GM21423 (cell line): ENCODE results near the gene PSMA6.
A peak's percentile ranks its signal among the peaks of the same experiment; 100 is the strongest.
"Not testable (repeated sequence)": the region's sequence is repeated elsewhere in the genome, so short reads cannot be mapped to it uniquely, and the experiment has no call there.

ENCODE experiments used
- ATAC-seq: cut with Tn5 transposase; IDR thresholded peaks from one replicate; pipeline ENCODE4 v1.9.1; 2021; ENCODE audit warnings: mild to moderate bottlenecking, moderate library complexity; ENCODE audit not compliant: unreplicated experiment

Gene PSMA6

DNA sequence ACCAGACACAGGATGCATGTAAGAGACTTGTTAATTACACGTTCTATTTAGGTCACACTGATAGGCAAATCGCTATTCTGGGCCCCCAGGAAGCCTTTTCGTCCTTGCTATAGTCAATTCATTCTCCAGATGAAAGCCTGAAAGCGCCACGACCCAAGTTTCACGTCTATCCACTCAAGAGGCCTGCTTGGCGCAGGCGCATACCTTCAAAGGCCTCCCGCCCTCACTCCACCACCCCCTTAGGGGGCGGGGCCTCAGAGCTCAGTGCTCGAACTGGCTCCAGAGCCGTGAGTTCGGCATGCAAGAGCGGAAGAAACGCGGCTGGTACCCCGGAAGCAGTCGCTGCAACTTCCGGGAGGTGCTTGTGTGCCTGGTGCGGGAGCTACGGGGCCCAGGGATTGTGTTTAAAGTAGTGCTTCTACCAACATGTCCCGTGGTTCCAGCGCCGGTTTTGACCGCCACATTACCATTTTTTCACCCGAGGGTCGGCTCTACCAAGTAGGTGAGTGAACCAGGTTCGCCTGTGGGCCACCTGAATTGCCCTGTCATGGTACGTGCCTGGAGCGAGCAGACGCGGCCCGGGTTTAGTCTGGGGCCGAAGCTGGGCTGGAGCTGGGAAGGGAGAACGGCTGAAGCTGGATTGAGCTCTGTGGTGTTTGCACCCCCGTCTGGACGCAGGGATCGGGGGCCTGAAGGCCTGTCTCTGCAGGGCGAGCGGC lies at the start of gene PSMA6:
Gene PSMA6 (plus strand): TSS at position 332 of the 719 bp plus-strand sequence. CDS start 95 bp downstream, at position 427.
- peak; percentile 90 for ATAC-seq

DNA sequence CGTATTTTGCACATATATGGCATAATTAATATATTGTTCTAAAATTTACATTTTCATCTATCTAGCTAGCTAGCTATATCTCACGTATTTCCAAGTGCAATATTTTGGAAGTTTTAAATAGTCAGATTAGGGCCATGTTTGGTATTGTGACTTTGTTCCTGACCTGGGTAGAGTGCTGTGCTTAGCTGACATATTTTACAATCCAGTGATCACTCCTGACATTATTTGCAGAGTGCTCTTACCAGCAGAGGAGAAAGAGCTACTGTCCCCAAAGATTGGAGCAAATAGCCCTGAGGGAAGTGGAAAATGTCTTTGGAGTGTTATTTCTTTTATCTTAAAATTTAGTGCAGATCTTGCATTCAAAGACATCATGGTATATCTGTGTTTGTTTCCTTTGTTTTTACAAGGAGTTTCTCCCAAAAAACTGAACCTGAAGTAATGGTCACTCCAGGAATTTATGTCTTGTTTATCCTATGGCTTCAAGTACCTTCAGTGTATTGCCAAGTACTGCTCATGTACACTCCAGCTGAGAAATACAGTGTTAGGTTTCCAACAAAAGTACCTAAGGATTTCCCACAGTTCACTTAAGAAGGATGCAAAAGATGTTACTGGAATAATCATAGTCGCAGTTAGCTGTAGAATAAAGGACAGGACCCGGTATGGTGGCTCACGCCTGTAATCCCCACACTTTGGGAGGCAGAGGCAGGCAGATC lies 49.4 kb upstream of the PSMA6 start:
- ATAC-seq, result no peak

DNA sequence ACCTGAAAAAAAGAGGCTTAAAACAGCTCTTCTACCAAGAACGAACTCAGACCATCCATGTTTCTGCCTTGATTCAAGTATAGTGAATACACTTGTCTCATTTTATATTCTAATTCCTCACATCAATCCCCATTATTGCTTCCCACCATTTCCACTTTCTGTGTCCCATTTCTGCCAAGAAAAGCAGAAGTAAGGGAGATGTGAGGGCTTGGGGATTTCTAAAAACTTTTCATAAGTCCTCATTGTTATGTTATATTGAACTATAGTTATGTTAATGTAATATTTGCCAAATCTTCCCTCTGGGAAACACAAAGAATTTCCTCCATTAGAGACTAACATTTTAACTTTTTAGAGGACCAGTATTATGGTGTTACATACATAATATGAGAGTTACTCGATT lies 48.2 kb upstream of the PSMA6 start:
- ATAC-seq, result no peak

DNA sequence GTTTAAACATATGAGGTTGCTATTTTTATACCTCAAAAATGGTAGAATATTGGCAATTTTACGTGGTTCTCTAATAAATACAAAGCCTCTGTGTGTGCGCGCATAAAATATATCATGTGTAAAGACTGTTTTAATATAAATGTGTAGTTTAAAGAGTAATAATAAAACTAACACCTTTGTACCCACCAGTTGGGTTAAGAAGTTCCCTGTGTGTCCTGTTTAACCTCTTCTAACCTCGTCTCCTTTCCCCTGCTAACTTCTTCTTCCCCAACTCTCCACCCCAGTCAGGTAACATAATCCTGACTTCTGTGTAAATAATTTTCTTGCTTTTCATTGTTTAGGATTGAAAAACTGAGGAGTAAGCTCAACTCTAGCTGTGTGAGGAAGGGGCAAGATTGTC lies 47.6 kb upstream of the PSMA6 start:
- no peak for ATAC-seq

DNA sequence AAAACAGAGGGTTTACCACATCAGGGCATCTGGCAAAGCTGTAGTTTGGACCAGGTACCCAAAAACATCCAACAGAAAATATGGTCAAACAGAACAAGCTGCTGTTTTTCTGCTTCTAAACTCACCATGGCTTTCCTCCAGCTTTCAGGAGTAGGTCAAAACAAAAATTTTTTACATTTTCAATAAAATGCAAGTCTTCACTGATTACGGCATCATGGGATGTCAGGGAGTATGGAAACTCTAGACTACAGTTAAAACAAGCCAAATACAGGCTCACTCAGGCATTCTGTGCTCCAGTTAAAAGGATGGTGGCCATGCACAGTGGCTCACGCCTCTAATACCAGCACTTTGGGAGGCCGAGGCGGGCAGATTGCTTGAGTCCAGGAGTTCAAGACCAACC lies 47.1 kb upstream of the PSMA6 start:
- ATAC-seq, result no peak

DNA sequence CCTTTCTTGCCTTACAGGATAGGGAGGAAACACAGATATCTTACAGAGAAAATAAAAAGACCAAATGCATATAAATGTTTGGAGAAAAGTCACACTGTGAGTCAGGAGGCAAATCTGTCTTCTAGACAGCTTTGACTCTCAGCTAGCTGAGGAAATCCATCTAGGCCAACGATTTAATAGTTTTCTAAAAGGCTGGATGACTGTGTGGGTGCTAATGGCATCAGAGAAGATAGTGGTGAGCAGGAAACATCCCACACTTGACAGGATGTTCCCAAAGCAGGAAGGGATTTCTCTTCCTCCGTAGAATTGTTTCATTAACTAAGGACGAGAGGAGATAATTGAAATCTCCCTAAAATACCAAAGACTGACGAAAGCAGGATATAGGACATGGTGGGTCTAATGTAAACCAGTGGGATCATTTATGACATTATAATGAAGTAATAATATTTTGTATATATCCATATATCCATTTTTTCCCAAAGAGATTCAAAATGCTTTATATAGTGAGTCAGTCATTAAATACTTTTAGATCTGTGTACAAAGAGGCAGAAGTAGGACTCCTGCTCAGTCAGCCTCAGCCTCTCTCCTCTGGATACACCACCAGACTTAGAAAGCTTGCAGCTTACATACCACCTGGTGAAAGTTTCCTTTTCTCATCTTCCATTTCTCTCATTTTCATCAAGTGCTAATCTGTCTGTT lies 44.3 kb upstream of the PSMA6 start:
- no peak for ATAC-seq

DNA sequence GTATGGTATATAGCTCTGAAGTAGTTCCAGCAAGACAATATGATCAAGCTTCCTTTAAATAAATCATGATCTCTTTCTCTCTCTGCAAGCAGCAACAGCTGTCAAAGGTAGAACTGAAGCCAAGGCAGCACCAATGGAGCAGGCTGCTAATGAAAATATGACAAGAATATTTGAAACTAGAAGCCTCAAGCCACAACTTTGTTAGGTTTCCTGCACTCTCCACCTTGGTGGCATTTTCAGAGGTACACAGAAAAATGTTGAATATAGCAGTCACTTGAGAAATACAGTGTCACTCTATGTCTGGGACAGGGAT lies 43.8 kb upstream of the PSMA6 start:
- no peak for ATAC-seq

DNA sequence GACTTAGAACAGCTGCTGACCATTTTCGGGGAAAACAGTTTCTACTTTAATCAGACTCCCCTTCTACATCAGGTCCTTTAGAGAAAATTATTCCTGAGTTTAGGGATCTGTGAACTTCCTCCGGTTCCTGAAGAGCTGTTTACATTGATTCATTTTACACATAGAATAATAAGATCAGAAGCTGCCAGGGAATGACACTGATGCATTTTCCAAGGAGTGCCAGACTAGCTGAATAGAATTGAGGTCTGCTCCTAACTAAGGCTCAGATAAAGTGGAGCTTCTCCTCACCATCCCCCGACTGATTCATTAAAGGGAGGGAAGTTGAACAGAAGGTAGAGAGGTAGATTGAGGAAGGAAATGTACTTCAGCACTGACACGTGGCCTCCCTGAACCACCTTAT lies 41.9 kb upstream of the PSMA6 start:
- ATAC-seq, result no peak

DNA sequence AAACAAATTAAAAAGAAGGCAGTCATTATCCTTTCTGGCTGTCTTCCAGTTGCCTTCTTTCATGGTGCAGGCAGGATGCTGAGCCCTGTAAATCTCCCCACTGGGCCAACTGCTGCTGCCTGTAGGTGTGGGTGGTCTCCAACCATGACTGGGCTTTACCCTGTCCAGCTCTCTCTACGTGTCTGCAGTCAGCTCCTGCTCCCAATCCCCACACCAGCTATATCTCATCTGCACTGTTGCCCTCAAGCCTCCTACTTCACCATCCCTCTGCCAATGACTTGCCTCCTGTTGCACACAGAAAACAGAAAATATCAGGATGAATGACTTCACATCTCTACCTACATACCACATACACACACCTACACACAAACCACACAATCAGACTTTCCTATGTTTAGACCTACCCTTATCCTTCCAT lies 39.7 kb upstream of the PSMA6 start:
- ATAC-seq, result no peak

DNA sequence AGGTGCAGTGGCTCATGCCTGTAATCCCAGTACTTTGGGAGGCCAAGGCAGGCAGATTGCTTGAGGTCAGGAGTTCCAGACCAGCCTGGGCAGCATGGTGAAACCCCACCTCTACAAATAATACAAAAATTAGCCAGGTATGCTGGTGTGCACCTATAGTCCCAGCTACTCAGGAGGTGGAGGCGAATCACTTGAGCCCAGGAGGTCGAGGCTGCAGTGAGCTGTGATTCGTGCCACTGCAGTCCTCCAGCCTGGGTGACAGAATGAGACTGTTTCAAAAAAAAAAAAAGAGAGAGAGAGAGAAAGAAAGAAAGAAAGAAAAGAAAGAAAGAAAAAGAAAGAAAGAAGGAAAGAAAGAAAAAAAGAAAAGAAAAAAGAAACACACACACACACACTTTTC lies 39.1 kb upstream of the PSMA6 start:
- ATAC-seq, result not testable (repeated sequence)

DNA sequence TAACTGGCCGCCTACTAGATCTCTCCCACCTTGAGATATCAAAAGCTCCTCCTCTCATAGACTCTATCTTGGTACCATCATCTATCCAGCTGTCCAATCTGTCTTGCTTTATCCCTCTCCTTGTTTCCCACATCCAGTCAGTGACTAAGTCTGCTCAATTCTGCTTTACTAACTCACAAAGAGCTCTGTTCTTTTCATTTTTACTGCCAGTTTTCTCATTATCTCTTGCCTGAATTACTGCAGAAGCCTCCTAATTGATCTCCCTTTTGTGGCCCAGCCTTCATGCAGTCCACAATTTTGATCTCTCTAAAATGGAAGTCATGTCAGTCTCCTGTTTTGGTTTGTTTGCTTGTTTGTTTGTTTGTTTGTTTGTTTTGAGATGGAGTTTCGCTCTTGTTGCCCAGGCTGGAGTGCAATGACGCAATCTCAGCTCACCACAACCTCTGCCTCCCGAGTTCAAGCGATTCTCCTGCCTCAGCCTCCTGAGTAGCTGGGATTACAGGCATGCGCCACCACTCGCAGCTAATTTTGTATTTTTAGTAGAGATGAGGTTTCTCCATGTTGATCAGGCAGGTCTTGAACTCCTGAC lies 38.1 kb upstream of the PSMA6 start:
- ATAC-seq, result not testable (repeated sequence)

DNA sequence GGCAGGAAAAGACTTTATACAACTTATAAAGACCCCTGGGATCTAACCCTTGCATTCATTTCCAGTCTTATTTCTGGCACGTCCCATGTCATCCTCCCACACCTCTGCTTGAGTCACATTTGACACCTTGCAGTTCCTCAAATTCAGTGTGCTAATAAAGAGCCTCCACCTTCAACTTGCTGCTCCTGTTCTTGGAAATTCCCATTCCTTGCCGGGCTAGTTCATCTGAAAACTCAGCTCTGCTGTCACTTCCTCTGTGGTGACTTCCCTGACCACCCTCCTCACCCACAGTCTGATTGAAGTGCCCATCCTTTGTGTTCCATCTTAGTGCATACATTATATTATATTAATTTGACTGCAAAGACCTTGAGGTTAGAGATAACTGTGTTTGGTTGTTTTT lies 37.4 kb upstream of the PSMA6 start:
- no peak for ATAC-seq

DNA sequence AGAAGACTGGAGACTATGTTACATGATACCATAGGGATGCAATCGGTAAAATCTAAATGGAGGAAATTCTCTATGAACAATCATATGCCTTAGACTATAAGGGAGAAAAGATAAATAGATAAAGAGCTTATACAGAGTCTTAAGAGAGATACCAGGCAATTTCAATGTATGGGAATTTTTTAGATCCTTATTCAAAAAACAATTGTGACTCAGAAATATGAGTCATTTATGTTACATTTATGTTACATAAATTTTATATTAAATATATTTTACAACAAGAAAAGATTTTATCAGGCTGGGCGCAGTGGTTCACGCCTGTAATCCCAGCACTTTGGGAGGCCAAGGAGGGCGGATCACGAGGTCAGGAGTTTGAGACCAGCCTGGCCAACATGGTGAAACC lies 36.5 kb upstream of the PSMA6 start:
- ATAC-seq, result no peak

DNA sequence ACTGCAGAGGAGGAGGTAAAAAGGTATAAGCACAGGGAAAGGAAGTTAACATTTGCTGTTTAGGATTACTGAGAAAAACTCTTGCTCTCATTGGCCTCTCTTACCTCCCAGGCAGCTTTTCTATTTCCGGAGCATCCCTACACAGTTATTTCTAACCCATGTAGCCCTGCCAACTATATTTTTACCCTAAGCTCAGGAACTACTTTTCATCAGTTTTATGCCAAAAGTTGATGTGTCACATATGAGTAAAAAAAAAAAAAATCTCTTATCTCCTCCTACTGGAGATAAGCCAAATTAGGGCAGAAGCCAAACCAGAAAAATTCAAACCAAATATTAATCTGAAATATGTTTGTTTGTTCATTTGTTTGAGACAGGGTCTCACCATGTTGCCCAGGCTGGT lies 34.4 kb upstream of the PSMA6 start:
- no peak for ATAC-seq

DNA sequence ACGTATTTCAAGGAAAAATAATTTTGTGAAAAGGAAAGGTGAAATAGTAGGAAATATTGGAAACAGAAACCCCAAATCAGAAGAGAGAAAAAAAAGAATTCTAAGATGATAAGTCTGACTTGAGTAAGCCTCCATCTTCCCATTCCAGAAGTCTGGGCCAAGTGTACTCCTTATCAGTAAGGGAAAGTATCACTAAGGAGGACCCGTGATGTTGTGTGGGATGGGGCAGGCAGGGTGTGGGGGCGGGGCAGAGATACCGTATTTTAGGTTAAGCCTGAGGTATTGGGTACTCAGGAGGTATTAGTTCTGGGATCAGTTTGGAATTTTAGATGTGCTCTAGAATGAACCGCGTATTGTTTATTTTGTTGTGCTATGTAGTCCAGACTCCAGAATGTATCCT lies 33.8 kb upstream of the PSMA6 start:
- no peak for ATAC-seq

DNA sequence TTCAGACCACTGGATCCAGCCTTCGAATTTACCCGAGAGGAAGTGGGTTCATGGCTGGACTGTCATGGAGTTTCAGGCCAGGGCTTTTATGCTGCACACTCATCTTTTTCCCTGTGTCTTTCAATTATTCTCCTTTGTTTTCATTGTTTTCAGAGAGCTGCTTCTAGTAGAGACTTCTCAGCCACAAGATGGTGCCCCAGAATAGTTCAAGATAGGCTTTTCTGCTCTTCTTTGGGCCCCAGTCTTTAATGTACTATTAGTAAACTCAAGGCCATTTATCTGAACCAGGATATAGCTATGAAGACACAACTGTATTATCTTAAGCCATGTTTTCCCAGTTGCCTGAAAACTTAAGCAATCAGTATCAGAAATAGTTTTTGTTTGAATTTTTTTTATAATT lies 30.4 kb upstream of the PSMA6 start:
- no peak for ATAC-seq

DNA sequence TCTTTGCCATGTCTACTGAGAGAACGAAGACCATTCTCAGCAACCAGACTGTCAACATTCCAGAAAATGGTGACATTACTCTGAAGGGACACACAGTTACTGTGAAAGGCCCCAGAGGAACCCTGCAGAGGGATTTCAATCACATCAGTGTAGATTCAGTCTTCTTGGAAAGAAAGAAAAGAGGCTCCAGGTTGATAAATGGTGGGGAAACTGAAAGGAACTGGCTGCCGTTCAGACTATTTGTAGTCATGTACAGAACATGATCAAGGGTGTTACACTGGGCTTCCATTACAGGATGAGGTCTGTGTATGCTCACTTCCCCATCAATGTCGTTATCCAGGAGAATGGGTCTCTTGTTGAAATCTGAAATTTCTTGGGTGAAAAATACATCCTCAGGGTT lies 29.7 kb upstream of the PSMA6 start:
- no peak for ATAC-seq

DNA sequence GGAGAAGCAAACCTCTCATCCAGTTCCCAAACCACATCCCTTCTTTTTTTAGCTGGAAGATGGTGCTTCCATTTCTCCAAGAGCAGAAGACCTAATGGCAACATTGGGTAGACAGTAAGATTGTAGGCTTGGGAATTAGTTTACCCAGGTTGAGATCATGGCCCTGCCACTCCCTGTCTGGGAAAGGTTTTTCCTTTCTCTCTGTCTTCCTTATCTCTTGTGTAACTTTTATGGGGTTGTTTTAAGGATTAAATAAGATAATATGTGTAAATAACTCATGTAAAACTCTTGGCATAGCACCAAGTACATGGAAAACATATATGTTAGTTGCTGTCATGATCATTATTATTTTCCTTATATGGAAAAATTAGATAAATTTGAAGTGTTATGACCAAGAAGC lies 23.2 kb upstream of the PSMA6 start:
- ATAC-seq, result no peak

DNA sequence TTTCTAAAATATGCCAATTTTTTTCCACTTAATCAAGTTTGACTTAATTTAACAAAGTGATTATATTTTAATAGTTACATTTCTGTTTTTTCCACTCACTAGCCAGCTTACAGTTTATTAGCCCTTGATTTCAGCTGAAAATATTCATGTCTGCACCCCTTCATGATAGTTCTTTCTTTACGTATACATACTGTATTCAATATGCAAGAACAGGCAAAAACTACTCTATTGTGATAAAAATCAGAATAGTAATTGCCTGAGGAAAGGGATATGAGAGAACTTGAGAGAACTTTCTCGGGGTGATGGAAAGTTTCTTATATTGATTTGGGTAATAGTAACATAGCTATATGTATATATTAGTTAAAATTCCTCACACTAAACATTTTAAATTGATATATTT lies 17.4 kb upstream of the PSMA6 start:
- ATAC-seq, result no peak

DNA sequence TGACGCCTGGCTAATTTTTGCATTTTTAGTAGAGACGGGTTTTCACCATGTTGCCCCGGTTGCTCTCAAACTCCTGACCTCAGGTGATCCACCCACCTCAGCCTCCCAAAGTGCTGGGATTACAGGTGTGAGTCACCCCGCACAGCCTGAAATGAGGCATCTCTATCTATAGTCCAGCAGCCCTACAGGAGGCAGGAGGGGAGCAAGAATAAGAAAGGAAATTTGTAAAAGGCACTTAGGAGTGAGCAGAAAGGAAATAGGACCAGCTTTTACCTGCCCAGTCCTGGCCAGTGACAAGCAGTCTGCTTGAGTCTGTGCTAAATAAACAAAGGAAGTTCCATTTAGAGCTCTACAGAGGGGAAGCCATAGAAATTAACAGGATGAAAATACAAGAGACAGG lies 15.0 kb upstream of the PSMA6 start:
- ATAC-seq, result no peak

DNA sequence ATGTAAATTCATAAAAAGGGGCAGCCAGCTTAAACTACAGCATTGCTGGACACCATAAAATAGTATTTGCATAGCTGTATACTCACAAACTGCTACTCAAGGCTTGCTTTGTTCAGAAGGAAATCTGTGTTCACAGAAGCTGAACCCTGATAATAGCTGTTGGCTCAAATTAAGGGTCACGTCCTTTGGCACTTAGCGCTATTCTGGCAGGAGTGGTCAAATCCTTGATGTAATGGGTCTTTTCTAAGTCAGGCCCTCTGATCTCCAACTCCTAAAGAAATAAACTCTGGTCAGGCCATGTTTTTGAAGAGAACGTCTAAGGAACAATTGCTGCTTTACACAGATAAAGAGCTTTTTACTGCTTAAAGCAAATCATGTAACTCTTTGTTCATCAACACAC lies 12.8 kb upstream of the PSMA6 start:
- ATAC-seq, result no peak

DNA sequence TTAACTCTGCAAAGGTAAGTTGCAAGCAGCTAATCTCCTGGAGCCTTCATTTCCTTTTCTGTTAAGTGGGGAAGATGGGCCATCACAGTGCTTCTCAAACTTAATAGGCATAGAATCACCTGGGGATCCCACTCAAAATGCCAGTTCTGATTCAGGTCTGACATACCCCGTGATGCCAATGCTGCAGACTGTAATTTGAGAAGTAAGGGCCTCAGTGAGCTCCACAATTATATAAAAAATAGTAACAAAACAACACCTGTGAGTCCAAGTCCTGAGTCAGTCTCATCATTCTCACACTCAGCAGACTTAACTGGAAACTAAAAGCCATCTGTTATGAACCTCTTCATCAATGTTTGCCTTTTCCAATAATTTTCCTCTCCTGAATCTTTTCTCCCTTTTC lies 10.8 kb upstream of the PSMA6 start:
- ATAC-seq, result no peak
